Measurements from ENCODE around the gene KLF6.
A peak's percentile ranks its signal among the peaks of the same experiment; 100 is the strongest.

Gene KLF6

DNA sequence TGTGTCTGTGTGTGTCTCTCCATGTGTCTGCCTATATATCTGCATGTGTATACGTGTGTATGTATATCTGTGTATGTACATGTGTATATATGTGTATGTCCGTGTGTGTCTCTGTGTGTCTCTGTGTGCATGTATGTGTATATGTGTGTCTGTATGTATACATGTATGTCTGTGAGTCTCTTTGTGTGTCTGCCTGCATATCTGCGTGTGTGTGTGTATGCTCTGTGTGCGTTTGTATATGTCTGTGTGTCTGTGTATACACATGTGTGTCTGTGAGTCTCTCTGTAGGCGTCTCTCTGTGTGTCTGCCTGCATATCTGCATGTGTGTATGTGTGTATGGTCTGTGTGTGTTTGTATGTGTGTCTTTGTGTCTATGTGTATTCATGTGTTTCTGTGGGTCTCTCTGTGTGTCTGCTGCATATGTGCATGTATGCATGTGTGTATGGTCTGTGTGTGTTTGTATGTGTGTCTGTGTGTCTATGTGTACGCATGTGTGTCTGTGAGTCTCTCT, 23.7 kb upstream of the KLF6 start:
- DNase-seq, result no peak

- DNase-seq, result no peak
Measured at GRCh38 chr10:3807928-3808496, 23.0 kb upstream of the KLF6 start.

- DNase-seq, result no peak
Measured at GRCh38 chr10:3807211-3807927, 22.4 kb upstream of the KLF6 start.

DNA sequence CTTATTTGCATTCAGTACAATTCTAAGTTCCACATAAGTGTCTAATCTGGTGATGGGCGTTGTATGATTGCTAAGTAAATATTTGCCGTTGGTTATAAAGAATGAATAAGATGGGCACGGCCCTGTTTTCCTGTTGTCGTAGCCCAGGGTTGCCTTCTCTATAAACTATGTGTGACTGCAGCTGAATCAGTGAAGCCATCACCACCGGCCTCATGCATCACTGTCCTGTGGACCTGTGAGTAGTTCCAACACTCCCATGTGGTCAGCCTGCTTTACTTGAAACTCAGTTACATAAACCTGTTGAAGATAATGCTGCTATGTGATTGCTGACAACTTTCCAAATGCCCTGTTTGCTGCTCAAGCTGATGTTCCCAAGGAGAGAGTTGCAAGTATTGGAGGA, 21.6 kb upstream of the KLF6 start:
- no peak for DNase-seq

GRCh38 chr10:3805791-3806461, 20.9 kb upstream of the KLF6 start:
- DNase-seq, result peak; percentile 32 to 96

DNA sequence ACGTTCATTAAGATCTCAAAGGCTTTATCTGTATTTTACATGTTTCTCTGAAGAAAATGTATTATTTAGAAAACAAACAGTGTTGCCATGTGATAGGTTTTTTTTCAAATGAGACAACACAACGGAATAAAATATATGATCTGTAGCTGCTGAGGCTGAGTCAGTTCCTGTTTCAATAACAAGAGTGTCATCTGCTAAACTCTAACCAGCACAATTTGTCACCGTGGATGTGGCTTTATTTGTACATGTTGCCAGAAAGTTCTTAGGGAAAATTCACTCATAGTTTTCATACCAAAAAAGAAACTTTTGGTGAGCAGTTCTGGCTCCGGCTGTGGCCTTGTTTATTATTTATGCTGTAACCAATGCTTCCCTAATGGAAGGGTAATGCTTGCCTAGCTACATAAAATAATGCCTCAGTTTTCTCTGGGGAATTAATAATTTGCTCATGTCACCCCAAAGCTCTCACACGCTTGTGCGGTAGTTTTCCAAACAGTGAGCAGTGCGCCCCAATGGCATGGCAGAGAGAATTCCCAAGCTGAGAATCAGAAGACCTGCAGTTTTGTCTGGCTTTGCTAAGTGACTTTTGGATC, 20.3 kb upstream of the KLF6 start:
- DNase-seq, result peak in 1 of 2 donors; percentile 96

DNA sequence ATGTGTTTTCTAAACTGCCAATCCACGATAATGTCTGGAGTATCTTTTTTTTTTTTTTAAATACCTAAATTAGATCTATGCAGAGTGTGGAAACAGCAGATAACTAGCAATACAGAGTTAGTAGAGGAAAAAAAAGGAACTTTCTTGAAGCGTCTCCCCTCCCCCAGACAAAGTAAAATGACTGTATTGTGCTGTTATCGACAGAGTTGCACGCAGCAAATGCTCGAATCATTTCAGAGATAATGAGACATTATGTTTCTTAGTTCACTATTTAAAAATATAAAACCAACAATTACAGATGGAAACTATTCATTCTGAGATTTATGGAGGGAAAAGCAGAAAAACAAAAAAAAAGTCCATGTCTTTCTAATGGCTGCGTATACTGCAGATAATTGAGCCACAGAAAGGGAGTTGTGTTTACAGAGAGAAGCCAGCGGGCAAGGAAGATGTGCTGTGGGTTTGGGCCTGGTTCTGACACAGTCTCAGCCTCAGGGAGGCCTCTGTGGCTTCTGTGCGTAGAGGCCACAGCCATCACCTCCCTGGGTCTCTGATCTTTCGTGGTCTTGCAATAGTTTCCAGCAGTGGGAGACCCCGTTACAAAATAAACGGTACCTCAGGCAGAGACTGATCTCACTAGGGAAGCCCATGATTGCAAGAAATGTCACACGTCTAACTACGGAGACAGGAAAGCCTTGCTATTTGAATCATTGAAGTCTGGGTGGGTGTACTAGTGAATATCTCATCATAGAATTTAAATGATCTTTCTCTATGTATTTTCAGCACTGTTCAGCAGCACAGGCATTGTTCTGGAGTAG, 19.1 kb upstream of the KLF6 start:
- peak in 1 of 2 donors; percentile 82 for DNase-seq

- DNase-seq, result peak in 1 of 2 donors; percentile 66
Measured at GRCh38 chr10:3803295-3803926, 18.4 kb upstream of the KLF6 start.

DNA sequence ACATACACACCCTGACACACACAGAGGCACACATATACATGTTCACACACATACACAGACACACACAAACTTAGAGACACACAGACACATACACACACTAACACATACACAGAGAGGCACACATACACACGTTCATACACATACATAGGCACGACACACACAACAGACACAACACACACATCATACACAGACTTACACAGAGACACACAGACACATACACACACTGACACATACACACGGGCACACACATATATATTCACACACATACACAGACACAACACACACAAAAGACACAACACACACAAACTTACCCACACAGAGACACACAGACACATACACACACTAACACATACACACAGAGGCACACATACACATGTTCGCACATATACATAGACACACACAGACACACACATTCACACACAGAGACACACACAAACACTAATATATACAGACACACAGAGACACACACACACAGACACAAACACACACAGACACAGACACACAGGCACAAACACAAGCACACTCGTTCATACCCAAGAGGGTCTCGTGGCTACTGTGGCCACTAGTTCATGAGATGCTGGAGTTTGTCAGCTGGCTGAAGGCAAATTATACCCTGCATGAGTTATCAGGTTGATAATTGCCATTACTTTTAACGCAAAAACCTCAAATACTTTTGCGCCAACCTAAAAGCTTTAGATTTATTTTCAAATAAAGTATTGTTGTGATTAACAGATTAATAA, 17.7 kb upstream of the KLF6 start:
- no peak for DNase-seq

DNA sequence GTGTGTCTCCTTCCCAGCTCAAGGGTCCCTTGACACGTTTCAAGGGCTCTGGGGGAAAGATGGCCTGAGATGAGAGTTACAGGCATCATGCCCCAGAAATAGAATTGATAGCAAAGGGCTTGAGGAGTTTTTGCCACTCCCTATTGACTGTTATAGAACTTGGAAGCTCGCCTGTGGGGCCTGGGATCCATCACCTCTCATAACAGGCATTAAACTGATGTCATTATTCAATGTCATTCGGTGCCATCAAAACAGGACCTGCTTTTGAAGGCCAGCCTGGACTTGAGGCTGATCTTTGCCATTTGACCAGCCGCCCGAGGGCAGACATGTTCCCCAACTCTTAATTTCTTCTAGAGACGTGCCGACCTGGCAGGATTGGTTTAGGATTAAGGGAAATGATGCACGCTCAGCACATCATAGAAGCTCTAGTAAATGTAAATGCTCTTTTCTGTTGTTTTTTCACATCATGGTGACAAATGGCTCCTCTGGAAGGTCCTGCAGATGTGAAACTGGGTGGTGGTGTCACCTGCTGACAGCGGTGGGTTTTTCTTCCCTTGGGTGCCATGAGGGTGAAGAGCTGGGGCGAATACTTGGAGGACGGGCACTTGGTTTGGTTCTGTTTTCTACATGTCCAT, 16.7 kb upstream of the KLF6 start:
- DNase-seq, result no peak

- no peak for DNase-seq
Measured at GRCh38 chr10:3800586-3800985, 15.6 kb upstream of the KLF6 start.

GRCh38 chr10:3797750-3798149, 12.7 kb upstream of the KLF6 start:
- no peak for DNase-seq

- DNase-seq, result no peak
Measured at GRCh38 chr10:3793553-3793952, 8.5 kb upstream of the KLF6 start.

GRCh38 chr10:3792710-3793219, 7.8 kb upstream of the KLF6 start:
- peak in 1 of 2 donors; percentile 17 for DNase-seq

GRCh38 chr10:3791974-3792633, 7.1 kb upstream of the KLF6 start:
- DNase-seq, result no peak

GRCh38 chr10:3790858-3791257, 5.8 kb upstream of the KLF6 start:
- no peak for DNase-seq

DNA sequence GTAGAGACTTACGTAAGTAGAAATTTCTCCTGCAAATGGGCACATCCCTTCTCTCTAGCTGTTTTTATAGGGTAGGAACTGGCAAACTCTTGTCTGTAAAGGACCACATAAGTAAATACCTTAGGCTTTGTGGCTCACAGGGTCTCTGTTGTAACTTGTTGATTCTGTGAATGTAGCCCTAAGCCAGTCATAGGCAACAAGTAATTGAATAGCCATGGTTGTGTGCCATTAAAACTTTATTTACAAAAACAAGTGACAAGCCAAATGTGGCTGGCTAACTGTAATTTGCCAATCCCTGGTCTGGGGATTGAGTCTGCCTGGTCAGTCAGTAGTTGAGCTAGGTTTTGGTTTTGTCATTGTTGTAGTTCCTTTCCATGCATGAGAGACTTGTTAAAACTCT, 5.3 kb upstream of the KLF6 start:
- no peak for DNase-seq

- no peak for DNase-seq
Measured at GRCh38 chr10:3789621-3790020, 4.6 kb upstream of the KLF6 start.

DNA sequence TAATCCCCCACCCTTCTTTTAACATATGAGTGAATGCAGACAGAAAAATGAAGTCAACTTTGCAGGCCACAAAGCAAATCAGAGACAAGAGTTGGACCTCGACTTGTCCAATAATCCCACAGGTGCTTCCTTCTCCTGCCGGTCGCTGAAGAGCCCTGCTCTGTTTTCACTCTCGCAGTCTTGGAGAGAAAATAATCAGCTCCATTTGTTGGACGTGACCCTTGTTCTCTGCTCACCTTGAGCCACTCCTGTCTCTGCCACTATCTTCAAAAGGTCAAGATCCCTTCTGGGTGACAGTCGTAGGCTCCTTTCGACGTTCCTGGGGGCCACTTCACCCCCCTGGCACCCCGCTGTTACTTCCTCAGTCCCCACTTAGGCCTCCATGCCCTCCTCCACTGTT, 2.8 kb upstream of the KLF6 start:
- no peak for DNase-seq

DNA sequence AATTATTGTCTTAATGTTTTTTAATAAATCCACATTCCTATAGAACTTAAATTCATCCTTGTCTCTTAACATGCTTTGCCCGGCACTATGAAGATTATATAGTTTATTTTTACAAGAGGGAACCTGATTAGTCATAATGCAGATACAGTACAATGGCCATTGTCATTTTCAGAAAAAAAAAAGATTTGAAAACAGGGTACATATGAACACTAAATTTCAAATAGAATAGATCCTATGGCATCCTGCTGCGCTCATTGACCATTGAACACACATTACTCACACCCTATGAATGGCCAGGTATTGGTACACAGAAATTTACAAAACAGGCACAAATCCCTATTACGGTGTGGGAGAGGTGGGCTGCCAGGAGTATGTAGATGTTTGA, 2.0 kb upstream of the KLF6 start:
- no peak for DNase-seq
